IMR-90 (cell line): ENCODE measurements around the gene MGRN1. TPM values are rescaled to one million over a fixed set of nuclear protein-coding genes. Genes with fewer than 3 reads are reported as not detected.

ENCODE experiments used
- ATAC-seq: fragments of 200-7000 bp; cut with Tn5 transposase; 2 replicates; pipeline ENCODE4 v1.9.1; 2020; ENCODE audit warnings: low read depth, mild to moderate bottlenecking, moderate library complexity
- BruUV-seq: library from RNA; stranded (reverse); fragments of 400-500 nt; replicated peaks from 2 replicates; lab custom pipeline; 2021; lab: Mats Ljungman, UMichigan
- CTCF ChIA-PET: fragments of 300-600 bp; formaldehyde crosslinking; extraction: SDS; loops from one replicate; lab custom pipeline; 2021; ENCODE audit warnings: antibody characterized with exemption; lab: Yijun Ruan, JAX
- POLR2A ChIA-PET: fragments of 300-600 bp; sonication (Branson Sonifier 250); formaldehyde crosslinking; loops from one replicate; lab custom pipeline; 2022; ENCODE audit warnings: antibody characterized with exemption; ENCODE audit not compliant: unreplicated experiment; lab: Charles Lee
- DNase-seq: peaks from one replicate; pipeline ENCODE4 v3.0.0; 2013
- H2AFZ ChIP-seq: replicated peaks from 2 replicates; pipeline ENCODE3; 2013; ENCODE audit warnings: low read length, mild to moderate bottlenecking; ENCODE audit not compliant: poor library complexity
- H2AK5ac ChIP-seq: 2 replicates; pipeline ENCODE4 v1.6.1; 2013; ENCODE audit warnings: low read depth, low read length, inconsistent platforms
- H2AK9ac ChIP-seq: replicated peaks from 2 replicates; pipeline ENCODE3; 2013; ENCODE audit warnings: mild to moderate bottlenecking, low read depth, low read length, moderate library complexity; ENCODE audit not compliant: poor library complexity
- H2BK120ac ChIP-seq: 2 replicates; pipeline ENCODE4 v1.6.1; 2013; ENCODE audit warnings: low read depth, low read length, inconsistent platforms
- H2BK15ac ChIP-seq: 3 replicates; pipeline ENCODE4 v1.6.1; 2013; ENCODE audit warnings: low read depth, low read length, inconsistent platforms
- H2BK20ac ChIP-seq: 2 replicates; pipeline ENCODE4 v1.6.1; 2013; ENCODE audit warnings: low read depth, mild to moderate bottlenecking, inconsistent platforms, low read length, moderate library complexity
- H2BK5ac ChIP-seq: 2 replicates; pipeline ENCODE4 v1.6.1; 2013; ENCODE audit warnings: mild to moderate bottlenecking, low read depth, low read length, inconsistent platforms; ENCODE audit not compliant: poor library complexity, severe bottlenecking
- H3K14ac ChIP-seq: replicated peaks from 2 replicates; pipeline ENCODE4 v1.6.1; 2013; ENCODE audit warnings: low read depth, low read length, inconsistent platforms
- H3K18ac ChIP-seq: 2 replicates; pipeline ENCODE4 v1.6.1; 2013; ENCODE audit warnings: low read depth, low read length, control low read depth
- H3K23ac ChIP-seq: 2 replicates; pipeline ENCODE4 v1.6.1; 2013; ENCODE audit warnings: low read depth, low read length, inconsistent platforms
- H3K27ac ChIP-seq: 2 replicates; pipeline ENCODE4 v1.5.1; 2013; ENCODE audit warnings: mild to moderate bottlenecking, control low read depth, low read length; ENCODE audit not compliant: insufficient read depth
- H3K27me3 ChIP-seq: 2 replicates; pipeline ENCODE4 v1.6.1; 2013; ENCODE audit warnings: low read length; ENCODE audit not compliant: control insufficient read depth, insufficient read depth
- H3K36me3 ChIP-seq: 2 replicates; pipeline ENCODE4 v1.6.1; 2013; ENCODE audit warnings: low read length, mixed read lengths; ENCODE audit not compliant: control insufficient read depth, insufficient read depth
- H3K4ac ChIP-seq: 2 replicates; pipeline ENCODE4 v1.6.1; 2013; ENCODE audit warnings: low read depth, low read length, inconsistent platforms
- H3K4me1 ChIP-seq: 2 replicates; pipeline ENCODE4 v1.6.1; 2013; ENCODE audit warnings: low read length, mixed read lengths; ENCODE audit not compliant: control insufficient read depth, insufficient read depth
- H3K4me2 ChIP-seq: 2 replicates; pipeline ENCODE4 v1.6.1; 2013; ENCODE audit warnings: low read depth, mild to moderate bottlenecking, control low read depth, low read length, moderate library complexity
- H3K4me3 ChIP-seq: 2 replicates; pipeline ENCODE4 v1.5.1; 2013; ENCODE audit warnings: low read depth, mild to moderate bottlenecking, control low read depth, low read length, moderate library complexity; ENCODE audit not compliant: insufficient read depth
- H3K56ac ChIP-seq: 2 replicates; pipeline ENCODE4 v1.6.1; 2013; ENCODE audit warnings: low read length, inconsistent platforms; ENCODE audit not compliant: insufficient read depth; ENCODE audit errors: extremely low read depth
- H3K79me1 ChIP-seq, 2 experiments: 2 replicates each; pipeline ENCODE4 v1.6.1; 2013; ENCODE audit warnings: low read length in 2 of 2, inconsistent platforms in 1 of 2, low read depth in 1 of 2
- H3K9ac ChIP-seq: 2 replicates; pipeline ENCODE4 v1.6.1; 2013; ENCODE audit warnings: low read depth, low read length, control low read depth
- H3K9me1 ChIP-seq: 2 replicates; pipeline ENCODE4 v1.6.1; 2013; ENCODE audit warnings: low read length, inconsistent platforms; ENCODE audit not compliant: insufficient read depth
- H3K9me3 ChIP-seq: 2 replicates; pipeline ENCODE4 v1.6.1; 2013; ENCODE audit warnings: low read length; ENCODE audit not compliant: control insufficient read depth, insufficient read depth
- H4K20me1 ChIP-seq: 2 replicates; pipeline ENCODE4 v1.6.1; 2013; ENCODE audit warnings: low read length, inconsistent platforms; ENCODE audit not compliant: insufficient read depth
- H4K5ac ChIP-seq: 2 replicates; pipeline ENCODE4 v1.6.1; 2013; ENCODE audit warnings: mild to moderate bottlenecking, low read depth, low read length, control low read depth
- H4K8ac ChIP-seq, 2 experiments: 2 replicates each; pipeline ENCODE4 v1.6.1; 2013; ENCODE audit warnings: low read depth in 2 of 2, low read length in 2 of 2, control low read depth in 1 of 2, inconsistent platforms in 1 of 2
- H4K91ac ChIP-seq: 2 replicates; pipeline ENCODE4 v1.6.1; 2013; ENCODE audit warnings: low read depth, low read length, inconsistent platforms; ENCODE audit not compliant: insufficient read depth
- BHLHE40 ChIP-seq: fragments of 150-350 bp; IDR thresholded peaks from 2 replicates; pipeline ENCODE4 v1.6.1; 2016; ENCODE audit warnings: mild to moderate bottlenecking, low read depth, low read length
- CEBPB ChIP-seq: IDR thresholded peaks from 2 replicates; pipeline ENCODE4 v1.6.1; 2012; ENCODE audit warnings: low read depth, low read length, improper control_type of control experiment
- FOS ChIP-seq: fragments of 150-350 bp; IDR thresholded peaks from 2 replicates; pipeline ENCODE4 v1.6.1; 2016; ENCODE audit warnings: low read depth, low read length
- MXI1 ChIP-seq: IDR thresholded peaks from 2 replicates; pipeline ENCODE4 v1.6.1; 2012; ENCODE audit warnings: low read depth, mild to moderate bottlenecking, low read length, moderate library complexity, borderline replicate concordance
- NFE2L2 ChIP-seq: fragments of 150-350 bp; IDR thresholded peaks from 2 replicates; pipeline ENCODE4 v1.6.1; 2016; ENCODE audit warnings: low read depth, mild to moderate bottlenecking, low read length
- POLR2A ChIP-seq: IDR thresholded peaks from 2 replicates; pipeline ENCODE4 v1.6.1; 2012; ENCODE audit warnings: mild to moderate bottlenecking, low read depth, low read length
- RAD21 ChIP-seq: IDR thresholded peaks from 2 replicates; pipeline ENCODE4 v1.6.1; 2012; ENCODE audit warnings: low read length, improper control_type of control experiment
- RCOR1 ChIP-seq: IDR thresholded peaks from 2 replicates; pipeline ENCODE4 v1.6.1; 2012; ENCODE audit warnings: mild to moderate bottlenecking, low read length, improper control_type of control experiment; ENCODE audit not compliant: insufficient replicate concordance
- SMC3 ChIP-seq: fragments of 150-350 bp; IDR thresholded peaks from 2 replicates; pipeline ENCODE4 v1.6.1; 2016; ENCODE audit warnings: low read depth, mild to moderate bottlenecking, antibody characterized with exemption, low read length, moderate library complexity
- WGBS, 2 experiments: methylation state at CpG; one replicate each; pipeline versions ENCODE4 v1.1.5 to v1.1.7; 2013; ENCODE audit warnings: missing lambda C conversion rate in 2 of 2; ENCODE audit not compliant: insufficient read length in 1 of 2; ENCODE audit errors: extremely low coverage in 2 of 2; 5-methylcytosine and 5-hydroxymethylcytosine counted together
- dilution Hi-C: fragments of 300-500 bp; cut with HindIII; formaldehyde crosslinking; loops from one replicate; pipeline ENCODE4 v1.14.3; 2018; ENCODE audit warnings: low sequenced_read_pairs; ENCODE audit not compliant: unreplicated experiment
- in situ Hi-C: fragments of 300-500 bp; cut with MboI; formaldehyde crosslinking; loops from 3 replicates; pipeline ENCODE4 v1.14.3; 2019; ENCODE audit warnings: low sequenced_read_pairs, inconsistent platforms, mixed read lengths
- intact Hi-C: fragments of 100-400 bp; cut with micrococcal nuclease; formaldehyde crosslinking; loops from 2 replicates; pipeline ENCODE4 v1.10.0; 2022
- polyA plus RNA-seq, 3 experiments: library from polyadenylated mRNA; depleted of rRNA; stranded (reverse); fragments of >200 nt; gene quantifications; 2 replicates each; pipeline ENCODE4 v1.2.3, GENCODE V29; 2012; ENCODE audit warnings: low replicate concordance in 1 of 3
- total RNA-seq: library from RNA; depleted of rRNA; stranded (reverse); fragments of >200 nt; gene quantifications from 2 replicates; pipeline ENCODE4 v1.2.3, GENCODE V29; 2012
- TF ChIP-seq, protein P1 (sequence below): fragments of 150-350 bp; IDR thresholded peaks from 2 replicates; pipeline ENCODE4 v1.6.1; 2017; ENCODE audit warnings: mild to moderate bottlenecking, antibody characterized with exemption, low read length, low read depth
- TF ChIP-seq, protein P2 (sequence below): fragments of 150-350 bp; IDR thresholded peaks from 2 replicates; pipeline ENCODE4 v1.6.1; 2016; ENCODE audit warnings: low read depth, mild to moderate bottlenecking, low read length, moderate library complexity, borderline replicate concordance
- TF ChIP-seq, protein P3 (sequence below): conservative IDR thresholded peaks from 2 replicates; pipeline ENCODE4 v1.5.1; 2012; ENCODE audit warnings: mild to moderate bottlenecking, low read depth, low read length, improper control_type of control experiment

The MGRN1 gene
- total and polyA plus RNA-seq, 2 of the 4 experiments (the other 2 are of a cell fraction): 11.7 to 32.7 TPM

DNA sequence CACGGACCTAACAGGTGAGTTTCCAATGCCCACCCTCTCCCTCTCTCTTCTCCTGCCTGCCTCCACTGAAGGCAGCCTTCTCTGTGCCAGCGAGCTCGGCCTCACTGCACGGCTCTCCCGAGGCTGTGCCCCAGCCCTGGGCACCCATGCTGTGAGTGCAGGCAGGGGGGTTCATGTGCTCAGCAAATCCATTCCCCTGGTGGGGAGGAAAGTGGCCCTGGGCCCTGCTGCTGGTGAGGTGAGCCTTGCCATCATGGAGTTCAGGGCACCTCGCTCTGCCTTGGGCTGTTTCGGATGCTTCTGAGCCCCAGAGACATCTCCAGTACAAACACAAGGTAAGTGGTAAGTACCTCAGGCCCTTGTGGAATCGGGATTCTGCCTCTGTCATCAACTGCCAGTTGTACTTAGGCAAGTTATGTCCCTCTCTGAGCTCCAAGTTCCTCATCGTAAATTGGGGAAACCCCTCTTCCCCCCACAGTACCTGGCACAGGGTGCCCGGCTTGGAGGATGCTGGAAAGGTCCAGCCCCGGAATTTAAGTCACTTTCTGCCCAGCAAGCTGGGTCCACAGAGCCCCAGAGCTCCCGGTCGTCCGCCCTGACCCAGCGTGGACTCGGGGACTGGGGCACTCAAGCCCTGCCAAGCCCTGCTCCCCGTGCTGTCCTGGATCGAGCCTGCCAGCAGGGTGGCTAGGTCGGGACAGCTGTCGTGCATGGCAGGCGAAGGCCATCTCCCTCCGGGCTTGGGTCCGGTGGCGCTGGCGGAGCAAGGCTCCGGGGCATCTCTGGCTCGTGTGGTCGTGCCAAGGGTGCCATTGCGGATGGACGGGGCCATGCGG, 68.1 kb downstream of the MGRN1 start:
- Histone ChIP-seq H3K4me3 (peak overlapping the region; percentile 52), H3K27me3 (no peaks in the 10 kb centered on the region), H3K79me1 (peaks cover 0 to 26% of the 10 kb centered on the region in 2 experiments; a peak in 3 of 4 replicates), H3K4me2 (peak overlapping the region; percentile 81), H3K4me1 (peaks cover 7% of the 10 kb centered on the region), H3K14ac (no peak overlapping the region), H3K27ac (peak overlapping the region; percentile 36), H2BK5ac (no peak overlapping the region), H2BK15ac (no peak overlapping the region), H2AK9ac (peak overlapping the region; percentile 19), H4K8ac (peak overlapping the region in 1 of 2 experiments; percentile 62; a peak in 2 of 4 replicates), H3K9me1 (peaks cover 5% of the 10 kb centered on the region; the same call in 1 of the 2 replicates), H2AK5ac (peak overlapping the region; percentile 62), H2AFZ (peak overlapping the region; percentile 84), H4K20me1 (peaks cover 17% of the 10 kb centered on the region), H2BK120ac (no peak overlapping the region), H4K91ac (no peak overlapping the region; the same call in 1 of the 2 replicates), H3K23ac (no peak overlapping the region), H3K36me3 (peaks cover 33% of the 10 kb centered on the region), H2BK20ac (no peak overlapping the region), H3K9ac (no peak overlapping the region), H3K56ac (no peak overlapping the region), H4K5ac (no peak overlapping the region), H3K4ac (peak overlapping the region; percentile 24; the same call in 1 of the 2 replicates), H3K9me3 (no peaks in the 10 kb centered on the region), H3K18ac (no peak overlapping the region)
- ATAC-seq (peak; percentile 9), DNase-seq (no peak)
- CTCF ChIA-PET: interaction anchor here (0.6 kb wide), 1 partner anchor 206 kb away, joined by 3 read pairs; no protein-coding TSS in a partner anchor
- in situ Hi-C loops: no loop called here
- intact Hi-C loops: no loop called here
- no peak for TF ChIP-seq SMC3
- no peak for TF ChIP-seq RAD21
- TF ChIP-seq, protein P1, sequence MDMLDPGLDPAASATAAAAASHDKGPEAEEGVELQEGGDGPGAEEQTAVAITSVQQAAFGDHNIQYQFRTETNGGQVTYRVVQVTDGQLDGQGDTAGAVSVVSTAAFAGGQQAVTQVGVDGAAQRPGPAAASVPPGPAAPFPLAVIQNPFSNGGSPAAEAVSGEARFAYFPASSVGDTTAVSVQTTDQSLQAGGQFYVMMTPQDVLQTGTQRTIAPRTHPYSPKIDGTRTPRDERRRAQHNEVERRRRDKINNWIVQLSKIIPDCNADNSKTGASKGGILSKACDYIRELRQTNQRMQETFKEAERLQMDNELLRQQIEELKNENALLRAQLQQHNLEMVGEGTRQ: no peak
- TF ChIP-seq, protein P2, sequence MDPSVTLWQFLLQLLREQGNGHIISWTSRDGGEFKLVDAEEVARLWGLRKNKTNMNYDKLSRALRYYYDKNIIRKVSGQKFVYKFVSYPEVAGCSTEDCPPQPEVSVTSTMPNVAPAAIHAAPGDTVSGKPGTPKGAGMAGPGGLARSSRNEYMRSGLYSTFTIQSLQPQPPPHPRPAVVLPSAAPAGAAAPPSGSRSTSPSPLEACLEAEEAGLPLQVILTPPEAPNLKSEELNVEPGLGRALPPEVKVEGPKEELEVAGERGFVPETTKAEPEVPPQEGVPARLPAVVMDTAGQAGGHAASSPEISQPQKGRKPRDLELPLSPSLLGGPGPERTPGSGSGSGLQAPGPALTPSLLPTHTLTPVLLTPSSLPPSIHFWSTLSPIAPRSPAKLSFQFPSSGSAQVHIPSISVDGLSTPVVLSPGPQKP: no peak
- TF ChIP-seq FOS: no peak
- no peak for TF ChIP-seq POLR2A
- no peak for TF ChIP-seq CEBPB
- TF ChIP-seq BHLHE40: no peak
- TF ChIP-seq RCOR1: no peak
- TF ChIP-seq, protein P3, sequence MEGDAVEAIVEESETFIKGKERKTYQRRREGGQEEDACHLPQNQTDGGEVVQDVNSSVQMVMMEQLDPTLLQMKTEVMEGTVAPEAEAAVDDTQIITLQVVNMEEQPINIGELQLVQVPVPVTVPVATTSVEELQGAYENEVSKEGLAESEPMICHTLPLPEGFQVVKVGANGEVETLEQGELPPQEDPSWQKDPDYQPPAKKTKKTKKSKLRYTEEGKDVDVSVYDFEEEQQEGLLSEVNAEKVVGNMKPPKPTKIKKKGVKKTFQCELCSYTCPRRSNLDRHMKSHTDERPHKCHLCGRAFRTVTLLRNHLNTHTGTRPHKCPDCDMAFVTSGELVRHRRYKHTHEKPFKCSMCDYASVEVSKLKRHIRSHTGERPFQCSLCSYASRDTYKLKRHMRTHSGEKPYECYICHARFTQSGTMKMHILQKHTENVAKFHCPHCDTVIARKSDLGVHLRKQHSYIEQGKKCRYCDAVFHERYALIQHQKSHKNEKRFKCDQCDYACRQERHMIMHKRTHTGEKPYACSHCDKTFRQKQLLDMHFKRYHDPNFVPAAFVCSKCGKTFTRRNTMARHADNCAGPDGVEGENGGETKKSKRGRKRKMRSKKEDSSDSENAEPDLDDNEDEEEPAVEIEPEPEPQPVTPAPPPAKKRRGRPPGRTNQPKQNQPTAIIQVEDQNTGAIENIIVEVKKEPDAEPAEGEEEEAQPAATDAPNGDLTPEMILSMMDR: no peak
- TF ChIP-seq MXI1: no peak
- TF ChIP-seq NFE2L2: no peak
- dilution Hi-C loops: no loop called here
- POLR2A ChIA-PET: no interaction called here
- no TSS peak for BruUV-seq
- WGBS, 2 experiments: 25% methylated on average over 22 of the region's 31 CpGs; no CpG with 5 or more reads in 1 of the 2 experiments
